ENCODE data around the gene CHTF18.
A peak's percentile ranks its signal among the peaks of the same experiment; 100 is the strongest.
"Not testable (repeated sequence)": the region's sequence is repeated elsewhere in the genome, so short reads cannot be mapped to it uniquely, and the experiment has no call there.

CHTF18 gene

GRCh38 chr16:815861-816260 lies 27.4 kb downstream of the CHTF18 start:
- no peaks in the 10 kb centered on the region for H3K9me3 Mint-ChIP-seq
- no peak for DNase-seq (ENCODE audit: low spot score in 2 of 2)
- peaks cover 21% of the 10 kb centered on the region for H3K27me3 Mint-ChIP-seq
- ATAC-seq (replicated peaks; ENCODE audit: extremely low read depth, poor library complexity, severe bottlenecking) = no peak
- no peak overlapping the region for H3K27ac Mint-ChIP-seq (ENCODE audit: low read depth)
- H3K36me3 Mint-ChIP-seq (ENCODE audit: insufficient read depth) = peaks cover 4% of the 10 kb centered on the region
- H3K4me1 Mint-ChIP-seq = peaks cover 5% of the 10 kb centered on the region
- H3K4me3 Mint-ChIP-seq = no peak overlapping the region

- H3K4me1 Mint-ChIP-seq = peaks cover 5% of the 10 kb centered on the region
- no peaks in the 10 kb centered on the region for H3K9me3 Mint-ChIP-seq
- peaks cover 14% of the 10 kb centered on the region for H3K27me3 Mint-ChIP-seq
- H3K27ac Mint-ChIP-seq (ENCODE audit: low read depth) = no peak overlapping the region
- DNase-seq (ENCODE audit: low spot score in 2 of 2) (no peak), ATAC-seq (replicated peaks; ENCODE audit: extremely low read depth, poor library complexity, severe bottlenecking) (no peak)
- H3K36me3 Mint-ChIP-seq (ENCODE audit: insufficient read depth) = peaks cover 1% of the 10 kb centered on the region
- H3K4me3 Mint-ChIP-seq = no peak overlapping the region
Measured at GRCh38 chr16:817001-817906, 28.8 kb downstream of the CHTF18 start.

- Mint-ChIP-seq H3K9me3 (no peaks in the 10 kb centered on the region), H3K36me3 (ENCODE audit: insufficient read depth) (peaks cover 1% of the 10 kb centered on the region), H3K27me3 (peaks cover 5% of the 10 kb centered on the region), H3K4me3 (no peak overlapping the region), H3K27ac (ENCODE audit: low read depth) (no peak overlapping the region), H3K4me1 (peaks cover under 1% of the 10 kb centered on the region)
- DNase-seq (ENCODE audit: low spot score in 2 of 2) (no peak), ATAC-seq (replicated peaks; ENCODE audit: extremely low read depth, poor library complexity, severe bottlenecking) (no peak)
Measured at GRCh38 chr16:818132-818531, 29.7 kb downstream of the CHTF18 start.

- Mint-ChIP-seq H3K27me3 (peaks cover under 1% of the 10 kb centered on the region), H3K9me3 (no peaks in the 10 kb centered on the region), H3K4me3 (no peak overlapping the region), H3K4me1 (no peaks in the 10 kb centered on the region), H3K27ac (ENCODE audit: low read depth) (no peak overlapping the region), H3K36me3 (ENCODE audit: insufficient read depth) (peaks cover 1% of the 10 kb centered on the region)
- DNase-seq (ENCODE audit: low spot score in 2 of 2) (no peak), ATAC-seq (replicated peaks; ENCODE audit: extremely low read depth, poor library complexity, severe bottlenecking) (no peak)
Measured at GRCh38 chr16:818592-818991, 30.2 kb downstream of the CHTF18 start.

- no peak overlapping the region for H3K4me3 Mint-ChIP-seq
Measured at GRCh38 chr16:819336-820043, 31.1 kb downstream of the CHTF18 start.

GRCh38 chr16:820044-820408 lies 31.6 kb downstream of the CHTF18 start:
- H3K9me3 Mint-ChIP-seq; DNase-seq (ENCODE audit: low spot score in 2 of 2); H3K4me3 Mint-ChIP-seq; H3K27me3 Mint-ChIP-seq; ATAC-seq (replicated peaks; ENCODE audit: extremely low read depth, poor library complexity, severe bottlenecking); H3K4me1 Mint-ChIP-seq; H3K36me3 Mint-ChIP-seq (ENCODE audit: insufficient read depth); H3K27ac Mint-ChIP-seq (ENCODE audit: low read depth): not testable (repeated sequence)

More at GRCh38 chr16:819336-820043, 31.1 kb downstream of the CHTF18 start:
- ATAC-seq (replicated peaks; ENCODE audit: extremely low read depth, poor library complexity, severe bottlenecking) (peak; percentile 88), DNase-seq (ENCODE audit: low spot score in 2 of 2) (no peak)
- Mint-ChIP-seq H3K9me3 (no peaks in the 10 kb centered on the region), H3K36me3 (ENCODE audit: insufficient read depth) (peaks cover 1% of the 10 kb centered on the region), H3K4me1 (no peaks in the 10 kb centered on the region), H3K27ac (ENCODE audit: low read depth) (no peak overlapping the region), H3K27me3 (no peaks in the 10 kb centered on the region)

GRCh38 chr16:820748-821147 lies 32.3 kb downstream of the CHTF18 start:
- Mint-ChIP-seq H3K27ac (ENCODE audit: low read depth) (no peak overlapping the region), H3K36me3 (ENCODE audit: insufficient read depth) (peaks cover 1% of the 10 kb centered on the region), H3K9me3 (no peaks in the 10 kb centered on the region), H3K27me3 (peaks cover 4% of the 10 kb centered on the region), H3K4me3 (no peak overlapping the region), H3K4me1 (no peaks in the 10 kb centered on the region)
- ATAC-seq (replicated peaks; ENCODE audit: extremely low read depth, poor library complexity, severe bottlenecking) (no peak), DNase-seq (ENCODE audit: low spot score in 2 of 2) (no peak)

GRCh38 chr16:821751-822150 lies 33.3 kb downstream of the CHTF18 start:
- peaks cover 8% of the 10 kb centered on the region for H3K27me3 Mint-ChIP-seq

GRCh38 chr16:822174-822908 lies 33.9 kb downstream of the CHTF18 start:
- no peaks in the 10 kb centered on the region for H3K9me3 Mint-ChIP-seq
- no peak for DNase-seq (ENCODE audit: low spot score in 2 of 2)
- no peaks in the 10 kb centered on the region for H3K4me1 Mint-ChIP-seq
- ATAC-seq (replicated peaks; ENCODE audit: extremely low read depth, poor library complexity, severe bottlenecking) = no peak
- H3K27me3 Mint-ChIP-seq = peaks cover 8% of the 10 kb centered on the region
- H3K36me3 Mint-ChIP-seq (ENCODE audit: insufficient read depth) = peaks cover 1% of the 10 kb centered on the region
- no peak overlapping the region for H3K4me3 Mint-ChIP-seq
- no peak overlapping the region for H3K27ac Mint-ChIP-seq (ENCODE audit: low read depth)

More at GRCh38 chr16:821751-822150, 33.3 kb downstream of the CHTF18 start:
- H3K4me3 Mint-ChIP-seq = no peak overlapping the region
- H3K27ac Mint-ChIP-seq (ENCODE audit: low read depth) = no peak overlapping the region
- DNase-seq (ENCODE audit: low spot score in 2 of 2) = no peak
- H3K4me1 Mint-ChIP-seq = no peaks in the 10 kb centered on the region
- H3K9me3 Mint-ChIP-seq = no peaks in the 10 kb centered on the region
- peaks cover 1% of the 10 kb centered on the region for H3K36me3 Mint-ChIP-seq (ENCODE audit: insufficient read depth)
- ATAC-seq (replicated peaks; ENCODE audit: extremely low read depth, poor library complexity, severe bottlenecking) = no peak

GRCh38 chr16:822909-823297 lies 34.5 kb downstream of the CHTF18 start:
- ATAC-seq (replicated peaks; ENCODE audit: extremely low read depth, poor library complexity, severe bottlenecking) = no peak
- Mint-ChIP-seq H3K27me3 (peaks cover 8% of the 10 kb centered on the region), H3K9me3 (no peaks in the 10 kb centered on the region), H3K36me3 (ENCODE audit: insufficient read depth) (peaks cover 1% of the 10 kb centered on the region), H3K4me1 (no peaks in the 10 kb centered on the region), H3K4me3 (no peak overlapping the region), H3K27ac (ENCODE audit: low read depth) (no peak overlapping the region)
- no peak for DNase-seq (ENCODE audit: low spot score in 2 of 2)

GRCh38 chr16:824194-824593 lies 35.8 kb downstream of the CHTF18 start:
- no peak for ATAC-seq (replicated peaks; ENCODE audit: extremely low read depth, poor library complexity, severe bottlenecking)
- Mint-ChIP-seq H3K9me3 (no peaks in the 10 kb centered on the region), H3K27ac (ENCODE audit: low read depth) (no peak overlapping the region), H3K36me3 (ENCODE audit: insufficient read depth) (peaks cover 1% of the 10 kb centered on the region), H3K4me3 (no peak overlapping the region), H3K4me1 (no peaks in the 10 kb centered on the region), H3K27me3 (peaks cover 8% of the 10 kb centered on the region)
- DNase-seq (ENCODE audit: low spot score in 2 of 2) = no peak

GRCh38 chr16:824601-825000 lies 36.2 kb downstream of the CHTF18 start:
- no peaks in the 10 kb centered on the region for H3K4me1 Mint-ChIP-seq
- no peak for ATAC-seq (replicated peaks; ENCODE audit: extremely low read depth, poor library complexity, severe bottlenecking)
- no peak overlapping the region for H3K27ac Mint-ChIP-seq (ENCODE audit: low read depth)
- peaks cover 11% of the 10 kb centered on the region for H3K27me3 Mint-ChIP-seq
- DNase-seq (ENCODE audit: low spot score in 2 of 2) = no peak
- peaks cover 1% of the 10 kb centered on the region for H3K36me3 Mint-ChIP-seq (ENCODE audit: insufficient read depth)
- H3K9me3 Mint-ChIP-seq = no peaks in the 10 kb centered on the region
- H3K4me3 Mint-ChIP-seq = no peak overlapping the region
